Peyer's patch (tissue), 4 donors: ENCODE measurements around the gene ZNF844.

ENCODE experiments used
- POLR2A ChIP-seq, 2 donors: fragments of 450-650 bp; IDR thresholded peaks; one replicate each; pipeline ENCODE4 v1.5.1; 2017; ENCODE audit warnings: antibody characterized with exemption in 2 of 2, mild to moderate bottlenecking in 2 of 2, moderate library complexity in 2 of 2
- TF ChIP-seq, protein P1 (sequence below), 6 experiments: fragments of 450-650 bp in 4 of 6; fragments of 200-600 bp in 2 of 6; sonication (generic) in 1 of 6; IDR thresholded peaks; one replicate each; pipeline ENCODE4 v1.5.1; 2017 to 2019; ENCODE audit warnings: antibody characterized with exemption in 6 of 6, mild to moderate bottlenecking in 3 of 6, moderate library complexity in 1 of 6

- TF ChIP-seq, protein P1, sequence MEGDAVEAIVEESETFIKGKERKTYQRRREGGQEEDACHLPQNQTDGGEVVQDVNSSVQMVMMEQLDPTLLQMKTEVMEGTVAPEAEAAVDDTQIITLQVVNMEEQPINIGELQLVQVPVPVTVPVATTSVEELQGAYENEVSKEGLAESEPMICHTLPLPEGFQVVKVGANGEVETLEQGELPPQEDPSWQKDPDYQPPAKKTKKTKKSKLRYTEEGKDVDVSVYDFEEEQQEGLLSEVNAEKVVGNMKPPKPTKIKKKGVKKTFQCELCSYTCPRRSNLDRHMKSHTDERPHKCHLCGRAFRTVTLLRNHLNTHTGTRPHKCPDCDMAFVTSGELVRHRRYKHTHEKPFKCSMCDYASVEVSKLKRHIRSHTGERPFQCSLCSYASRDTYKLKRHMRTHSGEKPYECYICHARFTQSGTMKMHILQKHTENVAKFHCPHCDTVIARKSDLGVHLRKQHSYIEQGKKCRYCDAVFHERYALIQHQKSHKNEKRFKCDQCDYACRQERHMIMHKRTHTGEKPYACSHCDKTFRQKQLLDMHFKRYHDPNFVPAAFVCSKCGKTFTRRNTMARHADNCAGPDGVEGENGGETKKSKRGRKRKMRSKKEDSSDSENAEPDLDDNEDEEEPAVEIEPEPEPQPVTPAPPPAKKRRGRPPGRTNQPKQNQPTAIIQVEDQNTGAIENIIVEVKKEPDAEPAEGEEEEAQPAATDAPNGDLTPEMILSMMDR (IDR thresholded peaks at IDR 0.05): no peak
- TF ChIP-seq POLR2A (IDR thresholded peaks at IDR 0.05): no peak
These were observed 12.8 kb downstream of the ZNF844 start for GRCh38 chr19:12077375-12077774.
